C4-2B (cell line): ENCODE measurements around the gene IGFALS.

ENCODE experiments used
- ZFX ChIP-seq: fragments of 450-650 bp; IDR thresholded peaks from 2 replicates; pipeline ENCODE4 v1.6.1; 2017
- TF ChIP-seq, protein P1 (sequence below): fragments of 450-650 bp; conservative IDR thresholded peaks from 2 replicates; pipeline ENCODE4 v1.5.1; 2017; ENCODE audit warnings: mild to moderate bottlenecking

DNA sequence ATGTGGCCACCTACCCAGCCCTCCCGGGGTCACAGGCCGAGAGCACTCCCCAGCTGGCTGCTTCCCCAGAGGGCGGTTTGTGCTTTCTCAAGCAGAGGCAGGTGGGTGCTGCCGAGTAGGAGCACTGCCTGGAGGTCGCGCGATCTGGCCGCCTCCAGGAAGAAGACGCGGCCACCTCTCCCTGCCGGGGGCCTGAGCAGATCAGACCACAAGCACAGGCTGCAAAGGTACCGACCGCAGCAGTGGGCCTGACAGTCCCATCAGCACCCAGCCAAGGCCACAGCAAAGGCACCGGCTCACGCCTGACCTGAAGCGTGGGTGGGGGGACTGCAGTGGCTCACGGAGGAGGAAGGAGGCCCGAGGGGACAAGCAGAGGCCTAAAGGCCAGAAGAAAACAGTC lies 15.2 kb upstream of the IGFALS start:
- TF ChIP-seq, protein P1, sequence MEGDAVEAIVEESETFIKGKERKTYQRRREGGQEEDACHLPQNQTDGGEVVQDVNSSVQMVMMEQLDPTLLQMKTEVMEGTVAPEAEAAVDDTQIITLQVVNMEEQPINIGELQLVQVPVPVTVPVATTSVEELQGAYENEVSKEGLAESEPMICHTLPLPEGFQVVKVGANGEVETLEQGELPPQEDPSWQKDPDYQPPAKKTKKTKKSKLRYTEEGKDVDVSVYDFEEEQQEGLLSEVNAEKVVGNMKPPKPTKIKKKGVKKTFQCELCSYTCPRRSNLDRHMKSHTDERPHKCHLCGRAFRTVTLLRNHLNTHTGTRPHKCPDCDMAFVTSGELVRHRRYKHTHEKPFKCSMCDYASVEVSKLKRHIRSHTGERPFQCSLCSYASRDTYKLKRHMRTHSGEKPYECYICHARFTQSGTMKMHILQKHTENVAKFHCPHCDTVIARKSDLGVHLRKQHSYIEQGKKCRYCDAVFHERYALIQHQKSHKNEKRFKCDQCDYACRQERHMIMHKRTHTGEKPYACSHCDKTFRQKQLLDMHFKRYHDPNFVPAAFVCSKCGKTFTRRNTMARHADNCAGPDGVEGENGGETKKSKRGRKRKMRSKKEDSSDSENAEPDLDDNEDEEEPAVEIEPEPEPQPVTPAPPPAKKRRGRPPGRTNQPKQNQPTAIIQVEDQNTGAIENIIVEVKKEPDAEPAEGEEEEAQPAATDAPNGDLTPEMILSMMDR = no peak
- TF ChIP-seq ZFX = no peak
